HUDEP-2 (cell line): ENCODE measurements around the gene SORBS1.
A peak's percentile ranks its signal among the peaks of the same experiment; 100 is the strongest.
"Not testable (repeated sequence)": the region's sequence is repeated elsewhere in the genome, so short reads cannot be mapped to it uniquely, and the experiment has no call there.

Source experiments
- DNase-seq, 76 experiments: peaks; one replicate each; lab custom pipeline; 2025; ENCODE audit not compliant: unreplicated experiment in 76 of 76; lab: John Stamatoyannopoulos, UW

Gene SORBS1

GRCh38 chr10:95356190-95356955 lies 204.8 kb downstream of the SORBS1 start:
- DNase-seq = no peak

GRCh38 chr10:95355301-95355700 lies 205.9 kb downstream of the SORBS1 start:
- DNase-seq = no peak

- no peak for DNase-seq
These were observed 207.1 kb downstream of the SORBS1 start for GRCh38 chr10:95354110-95354509.

GRCh38 chr10:95353123-95353522 lies 208.0 kb downstream of the SORBS1 start:
- DNase-seq = no peak

GRCh38 chr10:95352684-95353083 lies 208.5 kb downstream of the SORBS1 start:
- DNase-seq = no peak

- DNase-seq = no peak
These were observed 210.3 kb downstream of the SORBS1 start for GRCh38 chr10:95350830-95351228.

- no peak for DNase-seq
These were observed 210.8 kb downstream of the SORBS1 start for GRCh38 chr10:95350219-95350829.

GRCh38 chr10:95347402-95347766 lies 213.8 kb downstream of the SORBS1 start:
- not testable (repeated sequence) for DNase-seq

- no peak for DNase-seq
These were observed 214.3 kb downstream of the SORBS1 start for GRCh38 chr10:95346715-95347401.

- no peak for DNase-seq
These were observed 217.6 kb downstream of the SORBS1 start for GRCh38 chr10:95343573-95343972.

GRCh38 chr10:95341716-95342130 lies 219.4 kb downstream of the SORBS1 start:
- no peak for DNase-seq

- DNase-seq = no peak
These were observed 221.3 kb downstream of the SORBS1 start for GRCh38 chr10:95339863-95340262.

- peak in 1 of 76 experiments; percentile 2 for DNase-seq
These were observed 223.6 kb downstream of the SORBS1 start for GRCh38 chr10:95337423-95338160.

GRCh38 chr10:95336702-95337101 lies 224.5 kb downstream of the SORBS1 start:
- no peak for DNase-seq

GRCh38 chr10:95335933-95336699 lies 225.1 kb downstream of the SORBS1 start:
- DNase-seq = no peak

GRCh38 chr10:95334805-95335144 lies 226.4 kb downstream of the SORBS1 start:
- DNase-seq = no peak

GRCh38 chr10:95333997-95334804 lies 227.0 kb downstream of the SORBS1 start:
- no peak for DNase-seq

- DNase-seq = no peak
These were observed 228.4 kb downstream of the SORBS1 start for GRCh38 chr10:95332666-95333249.

GRCh38 chr10:95331596-95332130 lies 229.5 kb downstream of the SORBS1 start:
- no peak for DNase-seq
